A673 (cell line): Measurements from ENCODE around the gene CMIP. TPM values are rescaled to one million over a fixed set of nuclear protein-coding genes. Genes with fewer than 3 reads are reported as not detected.

Experiments
- BruUV-seq: library from RNA; stranded (reverse); fragments of 400-500 nt; replicated peaks from 2 replicates; lab custom pipeline; 2021; lab: Mats Ljungman, UMichigan
- CTCF ChIA-PET: fragments of 300-600 bp; sonication (Branson Sonifier 250); formaldehyde crosslinking; loops from one replicate; lab custom pipeline; 2022; ENCODE audit warnings: antibody characterized with exemption; lab: Charles Lee
- POLR2A ChIA-PET: fragments of 300-600 bp; sonication (Branson Sonifier 250); formaldehyde crosslinking; loops from one replicate; lab custom pipeline; 2022; ENCODE audit warnings: antibody characterized with exemption; ENCODE audit not compliant: low non-redundant PET; lab: Charles Lee
- DNase-seq: peaks from one replicate; pipeline ENCODE4 v3.0.0-alpha.2; 2015; ENCODE audit warnings: low spot score
- H3K27ac ChIP-seq: fragments of 200-600 bp; sonication (generic); 2 replicates; pipeline ENCODE4 v1.5.1; 2016; ENCODE audit warnings: mixed run types, low read depth, mild to moderate bottlenecking, mixed read lengths, antibody characterized with exemption, low read length; ENCODE audit not compliant: poor library complexity, severe bottlenecking
- H3K27me3 ChIP-seq: fragments of 200-600 bp; sonication (generic); replicated peaks from 2 replicates; pipeline ENCODE4 v1.6.1; 2017; ENCODE audit warnings: mixed run types, low read depth, mild to moderate bottlenecking, mixed read lengths, antibody characterized with exemption, low read length; ENCODE audit not compliant: insufficient read depth, poor library complexity
- H3K36me3 ChIP-seq: fragments of 200-600 bp; sonication (generic); 2 replicates; pipeline ENCODE4 v1.6.1; 2016; ENCODE audit warnings: mixed run types, mild to moderate bottlenecking, mixed read lengths, antibody characterized with exemption, low read length; ENCODE audit not compliant: insufficient read depth, poor library complexity, severe bottlenecking
- H3K4me1 ChIP-seq: fragments of 200-600 bp; sonication (generic); 2 replicates; pipeline ENCODE4 v1.6.1; 2017; ENCODE audit warnings: mixed run types, mild to moderate bottlenecking, mixed read lengths, antibody characterized with exemption, low read length; ENCODE audit not compliant: insufficient read depth, poor library complexity, severe bottlenecking
- H3K4me3 ChIP-seq: fragments of 200-600 bp; sonication (generic); 2 replicates; pipeline ENCODE4 v1.5.1; 2016; ENCODE audit warnings: low read depth, mixed run types, mild to moderate bottlenecking, mixed read lengths, low read length; ENCODE audit not compliant: poor library complexity, severe bottlenecking
- H3K9me3 ChIP-seq: fragments of 200-600 bp; sonication (generic); 2 replicates; pipeline ENCODE4 v1.6.1; 2016; ENCODE audit warnings: mixed run types, low read depth, mild to moderate bottlenecking, mixed read lengths, antibody characterized with exemption, low read length; ENCODE audit not compliant: poor library complexity, severe bottlenecking
- EZH2 ChIP-seq: fragments of 200-600 bp; sonication (generic); IDR thresholded peaks from 2 replicates; pipeline ENCODE4 v1.6.1; 2017; ENCODE audit warnings: borderline replicate concordance, low read depth, mild to moderate bottlenecking, mixed read lengths, antibody characterized with exemption, low read length; ENCODE audit not compliant: poor library complexity, severe bottlenecking
- intact Hi-C: fragments of 100-400 bp; cut with micrococcal nuclease; formaldehyde crosslinking; loops from one replicate; pipeline ENCODE4 v1.10.0; 2022; ENCODE audit not compliant: unreplicated experiment
- total RNA-seq: library from RNA; stranded (reverse); gene quantifications from 2 replicates; pipeline ENCODE4 v1.2.3, GENCODE V29; 2021
- TF ChIP-seq, protein P1 (sequence below): fragments of 300-800, 200-600 bp; sonication (generic); conservative IDR thresholded peaks from 2 replicates; pipeline ENCODE4 v1.5.1; 2017; ENCODE audit warnings: low read depth, mild to moderate bottlenecking, antibody characterized with exemption, low read length, moderate library complexity, mixed read lengths

CMIP gene
- total RNA-seq, 1 experiment from 2014 or later = 25.5 TPM

- Histone ChIP-seq H3K9me3 (no peaks in the 10 kb centered on the region), H3K4me1 (no peaks in the 10 kb centered on the region), H3K27me3 (no peaks in the 10 kb centered on the region), H3K36me3 (no peaks in the 10 kb centered on the region), H3K27ac (no peak overlapping the region), H3K4me3 (no peak overlapping the region)
- no peak for DNase-seq
- TF ChIP-seq EZH2 = no peak
- TF ChIP-seq, protein P1, sequence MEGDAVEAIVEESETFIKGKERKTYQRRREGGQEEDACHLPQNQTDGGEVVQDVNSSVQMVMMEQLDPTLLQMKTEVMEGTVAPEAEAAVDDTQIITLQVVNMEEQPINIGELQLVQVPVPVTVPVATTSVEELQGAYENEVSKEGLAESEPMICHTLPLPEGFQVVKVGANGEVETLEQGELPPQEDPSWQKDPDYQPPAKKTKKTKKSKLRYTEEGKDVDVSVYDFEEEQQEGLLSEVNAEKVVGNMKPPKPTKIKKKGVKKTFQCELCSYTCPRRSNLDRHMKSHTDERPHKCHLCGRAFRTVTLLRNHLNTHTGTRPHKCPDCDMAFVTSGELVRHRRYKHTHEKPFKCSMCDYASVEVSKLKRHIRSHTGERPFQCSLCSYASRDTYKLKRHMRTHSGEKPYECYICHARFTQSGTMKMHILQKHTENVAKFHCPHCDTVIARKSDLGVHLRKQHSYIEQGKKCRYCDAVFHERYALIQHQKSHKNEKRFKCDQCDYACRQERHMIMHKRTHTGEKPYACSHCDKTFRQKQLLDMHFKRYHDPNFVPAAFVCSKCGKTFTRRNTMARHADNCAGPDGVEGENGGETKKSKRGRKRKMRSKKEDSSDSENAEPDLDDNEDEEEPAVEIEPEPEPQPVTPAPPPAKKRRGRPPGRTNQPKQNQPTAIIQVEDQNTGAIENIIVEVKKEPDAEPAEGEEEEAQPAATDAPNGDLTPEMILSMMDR = no peak
- intact Hi-C loops = no loop called here
- no TSS peak for BruUV-seq
- ChIA-PET CTCF (no interaction called here), POLR2A (no interaction called here)
Measured at GRCh38 chr16:81541314-81541713, 96.7 kb downstream of the CMIP start.

- no peaks in the 10 kb centered on the region for H3K4me1 ChIP-seq
- no peak for TF ChIP-seq EZH2
- TF ChIP-seq, protein P1 = no peak
- BruUV-seq = no TSS peak
- H3K36me3 ChIP-seq = no peaks in the 10 kb centered on the region
- CTCF ChIA-PET = no interaction called here
- H3K27me3 ChIP-seq = no peaks in the 10 kb centered on the region
- H3K9me3 ChIP-seq = no peaks in the 10 kb centered on the region
- H3K27ac ChIP-seq = no peak overlapping the region
- intact Hi-C loops = no loop called here
- no peak overlapping the region for H3K4me3 ChIP-seq
- no peak for DNase-seq
- POLR2A ChIA-PET = no interaction called here
Measured at GRCh38 chr16:81542609-81543570, 98.3 kb downstream of the CMIP start.

- H3K27ac ChIP-seq = no peak overlapping the region
- DNase-seq = no peak
- H3K9me3 ChIP-seq = no peaks in the 10 kb centered on the region
- CTCF ChIA-PET = no interaction called here
- intact Hi-C loops = no loop called here
- no TSS peak for BruUV-seq
- TF ChIP-seq, protein P1 = no peak
- no peak for TF ChIP-seq EZH2
- POLR2A ChIA-PET = no interaction called here
- H3K27me3 ChIP-seq = no peaks in the 10 kb centered on the region
- no peaks in the 10 kb centered on the region for H3K36me3 ChIP-seq
- H3K4me1 ChIP-seq = no peaks in the 10 kb centered on the region
- no peak overlapping the region for H3K4me3 ChIP-seq
Measured at GRCh38 chr16:81543571-81543970, 99.0 kb downstream of the CMIP start.
